Left renal cortex interstitium (tissue), 4 donors: ENCODE measurements around the gene EFNB2. TPM values are rescaled to one million over a fixed set of nuclear protein-coding genes. Genes with fewer than 3 reads are reported as not detected.

Experiments
- DNase-seq, 4 donors: peaks; one replicate each; pipeline ENCODE4 v3.0.0-alpha.2; 2013; ENCODE audit warnings: low read depth in 4 of 4, low spot score in 2 of 4, missing footprints in 1 of 4
- polyA plus RNA-seq, 4 donors: library from polyadenylated mRNA; unstranded; fragments of 120-200 nt; gene quantifications; one replicate each; pipeline ENCODE4 v1.2.1, GENCODE V29; 2013; ENCODE audit not compliant: insufficient read length in 4 of 4

EFNB2 gene
- polyA plus RNA-seq, 4 donors: 121 to 142 (median 129) TPM

- DNase-seq: no peak
Measured at GRCh38 chr13:106489849-106490568, 45.5 kb downstream of the EFNB2 start.

- DNase-seq: no peak
Measured at GRCh38 chr13:106488686-106489085, 46.8 kb downstream of the EFNB2 start.

- no peak for DNase-seq
Measured at GRCh38 chr13:106488076-106488475, 47.4 kb downstream of the EFNB2 start.

GRCh38 chr13:106487129-106487528 is 48.3 kb downstream of the EFNB2 start:
- no peak for DNase-seq

- DNase-seq: no peak
Measured at GRCh38 chr13:106486287-106486686, 49.2 kb downstream of the EFNB2 start.

- no peak for DNase-seq
Measured at GRCh38 chr13:106484537-106485193, 50.8 kb downstream of the EFNB2 start.

GRCh38 chr13:106484084-106484483 is 51.4 kb downstream of the EFNB2 start:
- DNase-seq: no peak

- no peak for DNase-seq
Measured at GRCh38 chr13:106481919-106482318, 53.5 kb downstream of the EFNB2 start.

GRCh38 chr13:106480351-106480910 is 55.0 kb downstream of the EFNB2 start:
- no peak for DNase-seq

- DNase-seq: no peak
Measured at GRCh38 chr13:106479929-106480328, 55.5 kb downstream of the EFNB2 start.

GRCh38 chr13:106478116-106478515 is 57.3 kb downstream of the EFNB2 start:
- no peak for DNase-seq

GRCh38 chr13:106477303-106477702 is 58.2 kb downstream of the EFNB2 start:
- no peak for DNase-seq

- no peak for DNase-seq
Measured at GRCh38 chr13:106475852-106476251, 59.6 kb downstream of the EFNB2 start.

GRCh38 chr13:106474912-106475311 is 60.5 kb downstream of the EFNB2 start:
- no peak for DNase-seq

- DNase-seq: no peak
Measured at GRCh38 chr13:106473154-106473553, 62.3 kb downstream of the EFNB2 start.

- no peak for DNase-seq
Measured at GRCh38 chr13:106472621-106473020, 62.8 kb downstream of the EFNB2 start.

GRCh38 chr13:106471957-106472543 is 63.4 kb downstream of the EFNB2 start:
- DNase-seq: no peak

GRCh38 chr13:106470576-106470975 is 64.9 kb downstream of the EFNB2 start:
- DNase-seq: no peak

GRCh38 chr13:106468744-106469590 is 66.5 kb downstream of the EFNB2 start:
- DNase-seq: no peak

- no peak for DNase-seq
Measured at GRCh38 chr13:106468207-106468606, 67.3 kb downstream of the EFNB2 start.
